Measurements from ENCODE around the gene ARID3C. TPM values are rescaled to one million over a fixed set of nuclear protein-coding genes. Genes with fewer than 3 reads are reported as not detected.

The ARID3C gene
- polyA plus RNA-seq, 2 of the 4 experiments (the other 2 are of a cell fraction), result 0.09 to 0.12 TPM

DNA sequence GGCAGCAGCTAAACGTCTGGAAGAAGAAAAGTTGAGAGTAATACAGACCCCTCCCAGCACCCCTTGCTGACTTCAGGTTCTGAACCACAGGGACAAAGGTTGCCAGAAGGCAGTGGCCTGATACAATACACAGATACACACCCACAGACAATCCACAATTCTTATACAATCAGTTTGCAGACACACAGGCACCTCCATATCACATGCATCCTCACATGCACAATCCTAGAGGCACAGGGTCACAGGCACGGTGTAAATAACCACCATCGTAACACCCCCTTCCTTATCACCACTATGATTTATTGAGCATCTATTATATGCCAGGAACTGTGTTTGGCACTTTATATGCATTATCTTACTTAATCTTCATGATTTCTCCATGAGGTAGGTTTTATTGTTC lies 47.5 kb downstream of the ARID3C start:
- DNase-seq (ENCODE audit: low read depth in 1 of 2, low spot score in 1 of 2), result no peak
- no peak for TF ChIP-seq SREBF2 (IDR thresholded peaks at IDR 0.05)
- TF ChIP-seq HOXB13 (CRISPR knock-in tag; IDR thresholded peaks at IDR 0.05; ENCODE audit: low read depth), result no peak
- TF ChIP-seq ESRRA (IDR thresholded peaks at IDR 0.05; ENCODE audit: borderline replicate concordance, low read length), result no peak
- TF ChIP-seq MYC (IDR thresholded peaks at IDR 0.05; ENCODE audit: borderline replicate concordance, low read length), result no peak
- TF ChIP-seq, protein P1, sequence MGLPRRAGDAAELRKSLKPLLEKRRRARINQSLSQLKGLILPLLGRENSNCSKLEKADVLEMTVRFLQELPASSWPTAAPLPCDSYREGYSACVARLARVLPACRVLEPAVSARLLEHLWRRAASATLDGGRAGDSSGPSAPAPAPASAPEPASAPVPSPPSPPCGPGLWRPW (IDR thresholded peaks at IDR 0.05), result no peak
- no peak for TF ChIP-seq RCOR1 (IDR thresholded peaks at IDR 0.05; ENCODE audit: low read depth, low read length)
- no peak for TF ChIP-seq RAD21 (conservative IDR thresholded peaks at IDR 0.05 in 1 of 2, IDR thresholded peaks at IDR 0.05 in 1 of 2)
- TF ChIP-seq POLR2A (IDR thresholded peaks at IDR 0.05; ENCODE audit: low read length), result no peak
- no peak for TF ChIP-seq USF2 (IDR thresholded peaks at IDR 0.05)
- TF ChIP-seq, protein P2, sequence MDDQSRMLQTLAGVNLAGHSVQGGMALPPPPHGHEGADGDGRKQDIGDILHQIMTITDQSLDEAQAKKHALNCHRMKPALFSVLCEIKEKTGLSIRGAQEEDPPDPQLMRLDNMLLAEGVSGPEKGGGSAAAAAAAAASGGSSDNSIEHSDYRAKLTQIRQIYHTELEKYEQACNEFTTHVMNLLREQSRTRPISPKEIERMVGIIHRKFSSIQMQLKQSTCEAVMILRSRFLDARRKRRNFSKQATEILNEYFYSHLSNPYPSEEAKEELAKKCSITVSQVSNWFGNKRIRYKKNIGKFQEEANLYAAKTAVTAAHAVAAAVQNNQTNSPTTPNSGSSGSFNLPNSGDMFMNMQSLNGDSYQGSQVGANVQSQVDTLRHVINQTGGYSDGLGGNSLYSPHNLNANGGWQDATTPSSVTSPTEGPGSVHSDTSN (IDR thresholded peaks at IDR 0.05), result no peak
- no peak for TF ChIP-seq FOSL2 (IDR thresholded peaks at IDR 0.05)
- TF ChIP-seq FOSL2 (CRISPR knock-in tag; IDR thresholded peaks at IDR 0.05), result no peak
- TF ChIP-seq, protein P3, sequence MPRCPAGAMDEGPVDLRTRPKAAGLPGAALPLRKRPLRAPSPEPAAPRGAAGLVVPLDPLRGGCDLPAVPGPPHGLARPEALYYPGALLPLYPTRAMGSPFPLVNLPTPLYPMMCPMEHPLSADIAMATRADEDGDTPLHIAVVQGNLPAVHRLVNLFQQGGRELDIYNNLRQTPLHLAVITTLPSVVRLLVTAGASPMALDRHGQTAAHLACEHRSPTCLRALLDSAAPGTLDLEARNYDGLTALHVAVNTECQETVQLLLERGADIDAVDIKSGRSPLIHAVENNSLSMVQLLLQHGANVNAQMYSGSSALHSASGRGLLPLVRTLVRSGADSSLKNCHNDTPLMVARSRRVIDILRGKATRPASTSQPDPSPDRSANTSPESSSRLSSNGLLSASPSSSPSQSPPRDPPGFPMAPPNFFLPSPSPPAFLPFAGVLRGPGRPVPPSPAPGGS (IDR thresholded peaks at IDR 0.05), result no peak
- TF ChIP-seq KDM5A (IDR thresholded peaks at IDR 0.05), result no peak
- TF ChIP-seq MAZ (IDR thresholded peaks at IDR 0.05; ENCODE audit: borderline replicate concordance, low read depth, low read length), result no peak
- TF ChIP-seq HOXB5 (CRISPR knock-in tag; IDR thresholded peaks at IDR 0.05), result no peak
- TF ChIP-seq CHD2 (IDR thresholded peaks at IDR 0.05; ENCODE audit: low read length, partially characterized antibody), result no peak
- TF ChIP-seq CBX8 (IDR thresholded peaks at IDR 0.05), result no peak
- no peak overlapping the region for H3K4me2 ChIP-seq
- H3K27ac ChIP-seq, result no peak overlapping the region
- no peak overlapping the region for H3K4me3 ChIP-seq
- WGBS (ENCODE audit: missing lambda C conversion rate), result 65% methylated on average over 3 of the region's 3 CpGs
- no peak for FAIRE-seq
- ATAC-seq, result no peak
- CTCF ChIA-PET, result interaction anchor here (1.7 to 17.1 kb wide), 7 partner anchors 11 to 81 kb away, joined by 3 to 168 read pairs (median 5); no protein-coding TSS in a partner anchor
- POLR2A ChIA-PET, result no interaction called here
- no peaks in the 10 kb centered on the region for H3K9me3 ChIP-seq
- no peaks in the 10 kb centered on the region for H3K4me1 ChIP-seq

DNA sequence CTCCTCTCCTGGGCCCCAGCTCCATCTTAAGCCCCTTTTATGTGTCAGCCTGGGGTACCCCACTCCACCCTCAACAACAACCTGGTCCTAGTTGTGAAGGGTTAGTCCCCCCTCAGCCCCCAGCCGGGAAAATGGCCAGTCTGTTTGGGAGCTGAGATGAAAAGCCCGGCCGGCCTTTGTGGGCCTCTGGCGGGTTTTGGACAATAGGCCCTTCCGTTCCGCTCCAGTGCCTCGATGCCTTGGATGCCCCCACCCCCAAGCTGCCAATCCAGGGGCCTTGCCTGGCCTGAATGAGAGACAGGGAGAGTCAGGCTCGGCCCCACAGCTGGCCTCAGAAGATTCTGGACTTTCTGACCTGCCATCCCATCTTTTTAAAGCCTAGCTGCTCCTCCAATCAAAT lies 48.5 kb downstream of the ARID3C start:
- Histone ChIP-seq H3K4me1 (no peaks in the 10 kb centered on the region), H3K9me3 (no peaks in the 10 kb centered on the region), H3K4me3 (no peak overlapping the region), H3K27ac (no peak overlapping the region), H3K4me2 (no peak overlapping the region)
- POLR2A ChIA-PET, result no interaction called here
- ATAC-seq (no peak), FAIRE-seq (no peak), DNase-seq (ENCODE audit: low read depth in 1 of 2, low spot score in 1 of 2) (no peak)
- WGBS (ENCODE audit: missing lambda C conversion rate), result 75% methylated on average over 8 of the region's 8 CpGs
- CTCF ChIA-PET, result interaction anchor here (1.2 to 17.1 kb wide), 10 partner anchors 12 to 176 kb away, joined by 3 to 168 read pairs (median 6); no protein-coding TSS in a partner anchor
- no peak for TF ChIP-seq FOSL2 (IDR thresholded peaks at IDR 0.05)
- TF ChIP-seq FOSL2 (CRISPR knock-in tag; IDR thresholded peaks at IDR 0.05), result no peak
- no peak for TF ChIP-seq SMC3 (IDR thresholded peaks at IDR 0.05)
- TF ChIP-seq TP53 (CRISPR knock-in tag; IDR thresholded peaks at IDR 0.05), result no peak
- TF ChIP-seq, protein P1 (IDR thresholded peaks at IDR 0.05), result no peak
- no peak for TF ChIP-seq TFCP2L1 (CRISPR knock-in tag; IDR thresholded peaks at IDR 0.05)
- no peak for TF ChIP-seq CHD4 (IDR thresholded peaks at IDR 0.05; ENCODE audit: borderline replicate concordance)
- TF ChIP-seq CHD2 (IDR thresholded peaks at IDR 0.05; ENCODE audit: low read length, partially characterized antibody), result no peak
- TF ChIP-seq SREBF2 (IDR thresholded peaks at IDR 0.05), result no peak

Data from A549 (cell line).